GM19240 (cell line): ENCODE measurements around the gene CUL7.
"Not testable (repeated sequence)": the region's sequence is repeated elsewhere in the genome, so short reads cannot be mapped to it uniquely, and the experiment has no call there.

ENCODE experiments used
- DNase-seq: peaks from one replicate; pipeline ENCODE4 v3.0.0; 2011; ENCODE audit warnings: low spot score; ENCODE audit not compliant: insufficient read length

Gene CUL7

DNA sequence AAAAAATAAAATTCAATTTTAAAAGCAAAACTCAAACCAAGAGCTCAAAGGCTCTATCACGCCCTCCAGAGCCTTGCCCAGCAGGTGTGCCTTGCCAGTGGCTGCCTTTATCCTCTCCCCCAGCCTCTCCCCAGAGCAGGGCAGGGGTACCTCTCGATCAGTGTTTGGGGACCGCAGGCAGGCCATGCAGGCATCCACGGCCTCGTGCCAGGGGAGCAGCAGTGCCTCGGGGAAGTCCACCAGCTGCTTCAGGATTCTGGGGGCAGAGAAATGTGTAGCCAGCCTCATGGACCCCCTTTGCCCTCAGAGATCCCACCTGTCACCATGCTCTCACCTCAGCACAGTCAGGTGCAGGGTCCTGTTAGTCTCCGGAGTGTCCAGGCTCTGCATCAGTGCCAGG lies 5.7 kb downstream of the CUL7 start:
- DNase-seq = no peak

- DNase-seq = no peak
These were observed 8.2 kb downstream of the CUL7 start for GRCh38 chr6:43045371-43045930.

- DNase-seq = no peak
These were observed 10.3 kb downstream of the CUL7 start for GRCh38 chr6:43043310-43043709.

DNA sequence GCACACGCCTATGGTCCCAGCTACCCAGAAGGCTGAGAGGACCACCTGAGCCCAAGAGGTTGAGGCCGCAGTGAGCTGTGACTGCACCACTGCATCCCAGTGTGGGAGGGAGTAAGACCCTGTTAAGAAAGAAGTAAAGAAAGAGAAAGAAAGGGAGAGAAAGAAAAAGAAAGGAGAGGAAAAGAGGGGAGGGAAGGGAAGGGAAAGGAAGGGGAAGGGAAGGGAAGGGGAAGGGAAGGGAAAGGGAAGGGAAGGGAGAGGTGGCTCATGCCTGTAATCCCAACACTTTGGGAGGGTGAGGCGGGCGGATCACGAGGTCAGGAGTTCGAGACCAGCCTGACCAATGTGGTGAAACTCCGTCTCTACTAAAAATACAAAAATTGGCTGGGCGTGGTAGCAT lies 12.2 kb downstream of the CUL7 start:
- DNase-seq = not testable (repeated sequence)

DNA sequence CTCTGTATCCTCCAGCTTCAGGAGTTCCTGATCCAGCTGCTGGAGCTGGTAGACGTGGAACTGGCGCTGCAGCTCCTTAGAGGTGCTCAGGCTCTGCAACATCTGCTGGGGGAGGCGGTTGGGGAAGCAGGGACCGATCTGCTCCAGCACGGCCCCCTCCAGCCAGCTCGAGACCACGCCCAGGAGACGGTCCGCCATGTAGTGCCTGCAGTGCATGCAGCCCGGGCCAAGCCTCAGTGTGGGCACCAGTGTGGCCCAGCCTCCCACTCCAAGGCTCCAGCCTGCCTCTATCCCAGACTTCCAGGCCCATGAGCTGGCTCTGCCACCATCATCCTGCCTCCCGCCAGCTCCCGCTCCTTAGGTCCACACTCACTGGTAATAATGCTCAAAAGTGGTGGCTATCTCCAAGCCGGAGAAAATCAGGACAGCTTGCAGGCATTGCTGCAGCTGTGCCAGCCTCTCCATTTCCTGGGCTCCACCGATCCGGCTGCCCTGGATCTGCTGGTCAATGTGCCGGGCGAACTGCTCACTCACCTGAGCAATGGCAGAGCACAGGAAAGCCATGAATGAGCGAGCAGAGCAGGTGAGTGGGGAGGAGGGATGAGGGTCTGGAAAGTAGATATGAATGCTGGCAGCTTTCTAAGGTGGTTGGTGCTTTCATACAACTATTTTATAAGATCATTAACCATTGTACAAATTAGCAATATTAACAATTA lies 13.0 kb downstream of the CUL7 start:
- DNase-seq = no peak

DNA sequence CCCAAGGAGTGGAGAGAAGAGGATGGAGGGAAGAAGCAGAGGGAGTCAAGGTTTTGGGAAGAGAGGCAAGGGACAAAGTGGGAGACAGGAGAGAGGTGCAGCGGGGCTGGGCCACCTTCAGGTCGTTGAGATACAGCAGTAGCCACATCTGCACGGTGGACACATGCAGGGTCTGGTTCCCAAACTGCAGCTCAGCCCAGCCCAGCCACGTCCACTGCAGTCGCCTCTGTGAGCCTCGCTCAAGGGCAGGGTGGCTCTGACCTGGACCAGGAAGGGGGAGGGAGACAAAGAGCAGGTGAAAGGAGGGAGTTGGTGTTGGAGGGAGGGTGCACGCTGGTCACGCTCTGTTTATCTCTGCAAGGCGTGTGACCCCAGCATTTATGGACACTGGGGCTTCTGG lies 14.9 kb downstream of the CUL7 start:
- no peak for DNase-seq

DNA sequence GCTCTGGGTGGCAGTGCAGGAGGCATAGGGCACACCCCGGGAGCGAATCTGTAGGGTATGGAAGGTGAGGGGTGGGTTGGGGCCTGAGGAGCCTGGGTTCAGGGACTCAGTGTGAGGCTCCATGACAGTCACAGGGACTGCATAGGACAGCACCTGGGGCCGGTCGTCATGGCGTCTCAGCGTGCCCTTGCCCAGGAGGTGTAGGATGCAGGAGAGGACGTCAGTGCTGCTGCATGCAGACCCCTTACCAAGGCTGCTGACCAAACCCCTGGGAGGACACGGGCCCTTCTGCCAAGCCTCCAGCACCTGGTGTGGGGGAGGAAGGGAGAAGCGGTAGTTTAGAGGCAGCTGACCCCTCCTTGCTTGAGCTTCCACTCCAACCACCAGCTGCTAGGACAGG lies 15.9 kb downstream of the CUL7 start:
- no peak for DNase-seq

GRCh38 chr6:43037197-43037596 lies 16.5 kb downstream of the CUL7 start:
- DNase-seq = no peak

DNA sequence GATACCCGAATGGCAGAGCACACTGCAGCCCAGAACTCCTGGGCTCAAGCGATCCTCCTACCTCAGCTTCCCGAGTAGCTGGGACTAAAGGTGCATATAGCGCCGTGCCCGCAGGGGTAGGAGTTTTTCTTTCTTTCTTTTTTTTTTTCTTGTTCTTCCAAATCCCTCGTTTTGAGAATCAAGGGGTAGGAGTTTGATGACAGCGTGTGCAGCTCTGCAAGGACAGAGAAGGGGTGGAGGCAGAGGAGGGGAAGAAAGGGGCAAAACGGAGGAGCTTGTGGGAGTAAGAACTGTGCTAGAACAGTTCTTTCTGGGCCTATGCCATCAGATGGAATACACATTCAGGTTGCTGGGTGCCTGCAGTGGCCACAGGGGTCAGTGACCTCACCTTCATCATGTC lies 16.9 kb downstream of the CUL7 start:
- no peak for DNase-seq

DNA sequence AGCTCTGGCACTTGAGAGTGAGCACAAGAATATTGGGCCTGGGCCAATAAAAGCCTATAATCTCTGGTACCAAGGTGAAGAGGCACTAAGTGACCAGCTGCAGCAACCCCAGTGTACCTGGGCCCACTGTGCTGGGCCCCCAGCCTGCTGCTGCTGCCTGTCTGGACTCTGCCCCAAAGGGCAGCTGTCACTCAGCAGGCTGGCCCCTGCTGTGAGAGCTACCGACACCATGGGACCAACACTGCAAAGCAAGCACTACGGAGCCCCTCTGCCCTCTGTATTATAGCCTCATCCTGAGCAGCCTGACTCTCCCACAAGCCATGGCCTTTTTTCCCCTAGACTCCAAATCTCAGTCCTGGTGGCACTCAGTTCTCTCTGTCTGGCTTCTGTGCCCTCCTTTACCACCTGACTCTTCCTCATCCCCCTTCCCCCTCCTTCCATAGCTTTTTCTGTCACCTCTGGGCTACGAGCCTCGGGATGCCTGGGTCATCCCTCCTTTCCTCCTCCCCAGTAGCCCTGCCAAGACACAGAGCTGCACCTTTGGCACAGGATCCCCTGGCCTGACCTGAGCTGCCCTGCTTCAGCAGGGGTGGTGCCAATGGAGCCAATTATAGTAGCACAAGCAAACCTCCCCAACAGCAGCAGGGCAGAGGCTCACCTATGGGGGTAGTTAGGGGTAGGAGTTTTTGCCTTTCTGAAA lies 18.0 kb downstream of the CUL7 start:
- no peak for DNase-seq

- DNase-seq = no peak
These were observed 19.5 kb downstream of the CUL7 start for GRCh38 chr6:43034190-43034525.

DNA sequence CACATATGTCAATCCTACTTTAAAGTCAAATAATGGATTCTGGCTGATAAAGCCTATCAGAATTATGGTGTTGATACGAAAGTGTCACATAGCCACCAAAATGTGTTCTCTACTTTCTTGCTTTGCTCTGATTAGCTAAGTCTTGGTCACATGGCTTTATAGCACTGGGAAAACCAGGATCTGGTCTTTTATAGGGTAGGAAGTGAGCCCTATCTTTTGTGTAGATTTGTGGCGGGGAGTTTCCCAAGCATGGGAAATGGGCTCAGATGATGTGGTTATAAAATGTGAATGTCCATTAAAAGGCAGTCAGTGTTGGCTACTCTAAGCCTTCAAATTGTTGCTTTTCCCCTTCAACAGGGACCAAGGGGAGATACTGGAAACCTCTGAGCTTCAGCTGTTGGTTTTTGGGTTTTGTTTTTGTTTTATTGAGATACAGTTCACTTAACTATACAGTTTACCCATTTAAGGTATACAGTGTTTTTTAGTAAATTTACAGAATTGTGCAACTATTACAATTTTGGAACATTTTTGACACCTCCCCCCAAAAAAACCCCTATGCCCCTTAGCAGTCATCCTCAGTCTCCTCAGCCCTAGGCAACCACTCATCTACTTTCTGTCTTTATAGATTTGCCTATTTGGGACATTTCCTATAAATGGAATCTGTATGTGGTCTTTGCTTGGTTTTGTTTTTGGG lies 20.0 kb downstream of the CUL7 start:
- no peak for DNase-seq

DNA sequence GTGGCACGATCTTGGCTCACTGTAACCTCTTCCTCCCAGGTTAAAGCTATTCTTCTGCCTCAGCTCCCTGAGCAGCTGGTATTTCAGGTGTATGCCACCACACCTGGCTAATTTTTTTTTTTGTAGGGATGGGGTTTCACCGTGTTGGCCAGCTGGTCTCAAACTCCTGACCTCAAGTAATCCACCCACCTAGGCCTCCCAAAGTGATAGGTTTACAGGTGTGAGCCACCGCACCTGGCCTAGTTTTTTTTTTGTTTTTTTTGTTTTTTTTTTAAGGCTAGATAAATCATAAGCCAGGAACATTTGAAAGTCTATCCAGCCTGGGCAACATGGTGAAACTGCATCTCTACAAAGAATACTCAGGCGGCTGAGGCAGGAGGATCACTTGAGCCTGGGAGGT lies 21.3 kb downstream of the CUL7 start:
- DNase-seq = no peak

DNA sequence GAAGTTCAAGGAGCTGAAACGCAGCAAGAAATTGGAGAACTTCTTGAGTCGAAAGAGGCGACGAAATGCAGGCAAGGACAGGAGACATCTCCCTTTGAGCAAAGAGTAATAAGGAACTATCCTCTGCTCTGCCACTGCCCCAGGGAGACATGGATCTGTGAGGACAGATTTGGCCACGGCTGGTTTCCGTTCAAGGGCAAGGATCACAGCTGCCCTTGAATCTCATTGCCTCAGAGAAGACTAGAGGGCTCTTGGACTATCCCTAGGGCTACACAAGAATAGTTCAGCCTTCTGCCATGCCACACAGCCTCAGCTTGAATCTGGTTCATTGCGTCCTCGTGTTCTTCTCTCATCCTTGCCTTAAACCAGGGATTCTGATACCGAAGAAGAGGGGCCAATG lies 24.5 kb downstream of the CUL7 start:
- DNase-seq = no peak

DNA sequence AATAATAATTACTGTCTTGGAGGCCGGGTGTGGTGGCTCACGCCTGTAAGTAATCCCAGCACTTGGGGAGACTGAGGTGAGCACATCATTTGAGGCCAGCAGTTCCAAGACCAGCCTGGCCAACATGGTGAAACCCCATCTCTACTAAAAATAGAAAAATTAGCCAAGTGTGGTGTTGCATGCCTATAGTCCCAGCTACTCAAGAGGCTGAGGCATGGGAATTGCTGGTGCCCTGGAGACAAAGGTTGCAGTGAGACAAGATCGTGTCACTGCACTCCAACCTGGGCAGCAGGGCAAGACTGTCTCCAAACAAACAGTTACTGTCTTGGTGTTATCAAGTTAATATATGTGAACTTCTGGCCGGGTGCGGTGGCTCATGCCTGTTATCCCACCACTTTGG lies 27.3 kb downstream of the CUL7 start:
- no peak for DNase-seq

GRCh38 chr6:43024436-43024835 lies 29.2 kb downstream of the CUL7 start:
- no peak for DNase-seq

DNA sequence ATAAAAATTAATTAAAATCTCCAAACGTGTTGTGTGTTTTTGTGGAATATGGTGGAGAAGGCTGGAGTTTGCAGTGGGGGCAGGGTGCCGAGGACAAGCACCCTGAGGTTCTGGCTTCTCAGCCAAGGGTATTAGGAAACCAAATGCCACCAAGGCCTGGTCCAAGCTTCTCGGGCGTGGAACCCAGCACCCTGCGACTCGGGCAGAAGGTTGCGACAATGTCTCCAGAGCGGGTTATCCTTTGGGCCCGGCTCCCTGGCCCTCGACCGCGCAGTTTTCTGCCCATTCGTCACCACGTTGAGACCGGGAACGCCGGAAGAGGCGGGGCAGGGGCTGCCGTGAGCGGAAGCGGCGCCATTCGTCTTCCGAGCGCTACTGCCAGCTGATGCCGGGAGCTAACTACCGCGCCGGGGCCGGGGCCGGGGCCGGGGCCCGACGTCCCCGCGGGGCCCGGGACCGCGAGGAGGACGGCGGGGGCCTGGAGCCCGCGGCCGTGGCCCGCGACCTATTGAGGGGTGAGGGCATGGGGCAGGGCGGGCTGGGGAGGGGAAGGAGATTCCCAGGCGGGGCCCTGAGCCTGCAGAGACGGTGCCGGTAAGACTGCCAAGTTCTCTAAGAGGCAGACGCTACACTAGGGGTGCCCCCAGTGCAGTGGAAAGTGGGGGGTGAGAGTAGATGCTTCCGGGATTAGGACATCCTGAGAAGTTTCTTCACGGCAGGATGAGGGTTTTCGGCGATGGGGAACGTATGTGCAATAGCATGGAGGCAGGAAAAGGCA lies 32.2 kb downstream of the CUL7 start, which contains the start of gene RRP36:
TSS of gene RRP36 (plus strand) at position 354 of the 778 bp plus-strand sequence. CDS start at position 386, 32 bp downstream.
- DNase-seq = peak; percentile 77

- DNase-seq = no peak
These were observed 32.8 kb downstream of the CUL7 start for GRCh38 chr6:43020847-43021246.

DNA sequence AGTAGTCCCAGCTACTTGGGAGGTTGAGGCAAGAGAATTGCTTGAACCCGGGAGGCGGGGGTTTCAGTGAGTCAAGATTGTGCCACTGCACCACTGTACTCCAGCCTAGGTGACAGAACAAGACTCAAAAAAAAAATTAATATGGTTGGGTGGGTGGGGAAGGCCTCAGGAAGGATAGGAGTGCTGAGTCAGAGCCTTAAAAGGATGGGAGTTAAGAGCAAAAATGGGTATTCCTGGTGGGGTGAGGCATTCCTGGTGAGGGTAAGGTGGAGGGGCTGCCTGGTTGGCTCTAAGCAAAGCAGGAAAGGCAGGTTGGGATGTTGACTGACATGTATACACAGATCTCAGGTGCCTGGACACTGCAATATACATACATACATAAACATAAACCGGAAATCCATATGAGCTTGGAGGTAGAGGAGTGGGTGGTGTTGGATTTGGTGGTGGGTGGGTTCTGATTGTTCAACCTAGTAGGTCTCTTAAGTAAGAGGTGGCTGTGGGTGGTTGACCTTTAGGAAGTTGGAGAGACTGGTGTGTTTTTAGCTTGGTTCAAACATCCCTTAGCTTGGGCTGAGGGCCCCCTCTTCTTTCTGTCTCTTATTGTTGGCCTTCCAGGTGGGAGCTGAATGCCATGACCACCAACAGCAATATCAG lies 33.5 kb downstream of the CUL7 start:
- DNase-seq = no peak

DNA sequence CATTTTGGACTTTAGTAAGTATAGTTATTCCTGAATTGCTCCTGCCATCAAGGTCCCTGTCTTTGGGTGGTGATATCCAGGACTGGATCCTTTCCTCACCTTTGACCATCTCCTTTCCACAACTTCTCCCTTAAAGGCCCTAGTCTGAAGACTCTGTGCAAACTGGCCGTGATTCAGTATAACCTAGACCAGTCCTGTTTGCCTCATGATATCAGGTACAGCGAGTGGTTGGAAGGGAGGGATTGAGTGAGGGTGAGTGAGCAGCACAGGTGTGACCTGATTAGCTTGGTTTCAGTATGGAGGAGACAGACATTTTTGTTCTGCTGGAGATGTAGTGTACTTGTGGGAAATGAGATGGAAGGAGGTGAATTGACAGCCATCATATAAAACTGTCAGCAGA lies 34.5 kb downstream of the CUL7 start:
- no peak for DNase-seq

GRCh38 chr6:43016943-43017334 lies 36.7 kb downstream of the CUL7 start:
- no peak for DNase-seq
